Parathyroid adenoma (tissue), 2 donors: Measurements from ENCODE around the gene PBX1.

ENCODE experiments used
- H2AFZ ChIP-seq: fragments of 300-600 bp; sonication (generic); one replicate; pipeline ENCODE4 v1.7.0; 2017; ENCODE audit warnings: antibody characterized with exemption, mild to moderate bottlenecking
- H3K27ac ChIP-seq: fragments of 300-600 bp; sonication (generic); one replicate; pipeline ENCODE4 v1.7.0; 2017
- H3K27me3 ChIP-seq: fragments of 300-600 bp; sonication (generic); one replicate; pipeline ENCODE4 v1.7.0; 2017; ENCODE audit warnings: low read length; ENCODE audit not compliant: control insufficient read depth, insufficient read depth
- H3K36me3 ChIP-seq: fragments of 300-600 bp; sonication (generic); one replicate; pipeline ENCODE4 v1.7.0; 2017; ENCODE audit warnings: low read length; ENCODE audit not compliant: control insufficient read depth, insufficient read depth
- H3K4me1 ChIP-seq: fragments of 300-600 bp; sonication (generic); one replicate; pipeline ENCODE4 v1.7.0; 2017; ENCODE audit warnings: control low read depth
- H3K4me2 ChIP-seq: fragments of 300-600 bp; sonication (generic); one replicate; pipeline ENCODE4 v1.7.0; 2017; ENCODE audit warnings: low read length
- H3K4me3 ChIP-seq: fragments of 300-600 bp; sonication (generic); one replicate; pipeline ENCODE4 v1.7.0; 2017; ENCODE audit warnings: low read depth, low read length
- H3K79me2 ChIP-seq: fragments of 300-600 bp; sonication (generic); one replicate; pipeline ENCODE4 v1.7.0; 2017; ENCODE audit warnings: control low read depth
- H3K9ac ChIP-seq: fragments of 300-600 bp; sonication (generic); one replicate; pipeline ENCODE4 v1.7.0; 2017; ENCODE audit warnings: mild to moderate bottlenecking
- H3K9me3 ChIP-seq: fragments of 300-600 bp; sonication (generic); one replicate; pipeline ENCODE4 v1.7.0; 2017; ENCODE audit warnings: low read length; ENCODE audit not compliant: control insufficient read depth
- TF ChIP-seq, protein P1 (sequence below): fragments of 300-600 bp; sonication (generic); IDR thresholded peaks from one replicate; pipeline ENCODE4 v1.7.0; 2017; ENCODE audit warnings: antibody characterized with exemption, mild to moderate bottlenecking
- donor health status: primary hyperparathyroidism.

Gene PBX1

DNA sequence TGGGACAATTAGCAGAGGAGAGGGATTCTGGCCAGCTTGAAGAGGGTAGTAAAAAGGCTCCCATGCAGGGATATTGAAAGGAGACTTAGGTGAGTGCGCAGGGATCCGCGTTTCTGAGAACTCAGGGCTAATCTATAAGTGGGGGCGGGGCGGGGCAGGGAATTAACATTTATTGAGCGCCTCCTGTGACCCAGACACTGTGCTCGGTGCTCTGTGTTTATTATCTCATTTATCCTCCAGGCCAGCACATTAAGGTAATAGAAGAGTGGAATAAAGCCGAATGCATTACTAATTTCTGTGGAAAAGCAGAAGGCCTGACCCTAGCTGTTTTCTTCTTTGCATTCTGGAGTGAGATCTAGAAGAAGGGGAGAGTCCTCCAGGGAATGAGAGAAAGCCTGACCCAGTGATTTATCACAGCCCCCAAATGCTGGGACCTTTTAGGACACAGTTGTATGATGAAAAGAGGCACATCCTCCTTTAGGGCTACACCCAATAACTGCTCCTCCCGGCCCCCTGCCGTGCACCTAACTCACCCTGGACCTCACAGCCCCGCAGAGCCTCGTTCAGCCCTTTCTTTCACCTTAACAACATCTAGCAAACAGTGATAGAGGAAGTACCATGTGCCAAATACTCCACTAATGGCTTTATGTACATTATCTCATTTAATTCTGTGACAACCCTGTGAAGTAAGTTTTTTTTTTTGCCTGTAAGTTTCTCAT is 317.6 kb downstream of the PBX1 start:
- Histone ChIP-seq H3K4me2 (no peak overlapping the region), H3K27ac (no peak overlapping the region), H2AFZ (no peak overlapping the region), H3K4me3 (no peak overlapping the region), H3K36me3 (no peaks in the 10 kb centered on the region), H3K9ac (no peak overlapping the region), H3K9me3 (no peaks in the 10 kb centered on the region), H3K27me3 (no peaks in the 10 kb centered on the region), H3K79me2 (no peaks in the 10 kb centered on the region), H3K4me1 (no peaks in the 10 kb centered on the region)
- TF ChIP-seq, protein P1, sequence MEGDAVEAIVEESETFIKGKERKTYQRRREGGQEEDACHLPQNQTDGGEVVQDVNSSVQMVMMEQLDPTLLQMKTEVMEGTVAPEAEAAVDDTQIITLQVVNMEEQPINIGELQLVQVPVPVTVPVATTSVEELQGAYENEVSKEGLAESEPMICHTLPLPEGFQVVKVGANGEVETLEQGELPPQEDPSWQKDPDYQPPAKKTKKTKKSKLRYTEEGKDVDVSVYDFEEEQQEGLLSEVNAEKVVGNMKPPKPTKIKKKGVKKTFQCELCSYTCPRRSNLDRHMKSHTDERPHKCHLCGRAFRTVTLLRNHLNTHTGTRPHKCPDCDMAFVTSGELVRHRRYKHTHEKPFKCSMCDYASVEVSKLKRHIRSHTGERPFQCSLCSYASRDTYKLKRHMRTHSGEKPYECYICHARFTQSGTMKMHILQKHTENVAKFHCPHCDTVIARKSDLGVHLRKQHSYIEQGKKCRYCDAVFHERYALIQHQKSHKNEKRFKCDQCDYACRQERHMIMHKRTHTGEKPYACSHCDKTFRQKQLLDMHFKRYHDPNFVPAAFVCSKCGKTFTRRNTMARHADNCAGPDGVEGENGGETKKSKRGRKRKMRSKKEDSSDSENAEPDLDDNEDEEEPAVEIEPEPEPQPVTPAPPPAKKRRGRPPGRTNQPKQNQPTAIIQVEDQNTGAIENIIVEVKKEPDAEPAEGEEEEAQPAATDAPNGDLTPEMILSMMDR = no peak

DNA sequence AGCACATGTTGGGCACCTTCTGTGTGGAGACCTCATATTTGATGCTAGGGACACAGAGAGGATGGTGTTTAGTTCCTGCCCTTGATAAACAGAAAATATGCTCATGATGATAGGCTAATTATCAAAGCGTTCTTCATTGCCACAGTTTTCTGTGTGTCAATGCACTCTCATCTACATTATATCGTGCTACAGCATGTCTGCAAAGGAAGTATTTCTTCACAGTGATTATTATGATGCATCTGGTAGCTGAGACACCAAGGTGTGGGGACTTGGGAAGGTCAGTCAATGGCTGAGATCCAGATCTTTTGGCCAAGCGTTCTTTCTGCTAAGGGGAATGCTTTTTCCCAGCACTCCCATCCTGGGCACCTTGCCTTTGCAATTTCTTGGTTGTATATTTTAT is 321.2 kb downstream of the PBX1 start:
- H3K4me1 ChIP-seq = no peaks in the 10 kb centered on the region
- no peaks in the 10 kb centered on the region for H3K9me3 ChIP-seq
- no peaks in the 10 kb centered on the region for H3K36me3 ChIP-seq
- H2AFZ ChIP-seq = no peak overlapping the region
- no peak overlapping the region for H3K4me2 ChIP-seq
- no peaks in the 10 kb centered on the region for H3K27me3 ChIP-seq
- H3K27ac ChIP-seq = no peak overlapping the region
- H3K4me3 ChIP-seq = no peak overlapping the region
- H3K79me2 ChIP-seq = no peaks in the 10 kb centered on the region
- TF ChIP-seq, protein P1 = no peak
- no peak overlapping the region for H3K9ac ChIP-seq

DNA sequence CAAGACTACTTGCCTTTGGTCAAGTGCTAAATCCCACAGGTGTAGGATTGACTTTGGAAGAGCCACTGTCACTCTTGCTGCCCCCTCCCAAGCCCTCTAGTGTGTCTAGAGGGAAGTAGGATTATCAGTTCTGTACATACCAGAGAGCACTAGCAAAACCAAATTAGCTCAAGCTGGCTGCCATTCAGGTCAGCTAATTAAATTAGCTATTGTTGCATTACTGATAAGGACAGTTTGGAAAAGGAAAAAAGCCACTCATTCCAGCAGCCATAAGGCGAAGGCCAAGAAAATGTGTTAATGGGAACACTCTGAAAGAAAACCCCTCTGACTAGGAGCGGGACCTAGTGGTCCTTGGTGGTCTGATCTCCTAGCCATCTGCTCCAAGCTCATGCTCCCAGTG is 321.7 kb downstream of the PBX1 start:
- TF ChIP-seq, protein P1 = no peak
- Histone ChIP-seq H3K4me3 (no peak overlapping the region), H3K27ac (no peak overlapping the region), H3K36me3 (no peaks in the 10 kb centered on the region), H3K27me3 (no peaks in the 10 kb centered on the region), H3K79me2 (no peaks in the 10 kb centered on the region), H3K9ac (no peak overlapping the region), H3K4me2 (no peak overlapping the region), H3K9me3 (no peaks in the 10 kb centered on the region), H3K4me1 (no peaks in the 10 kb centered on the region), H2AFZ (no peak overlapping the region)

DNA sequence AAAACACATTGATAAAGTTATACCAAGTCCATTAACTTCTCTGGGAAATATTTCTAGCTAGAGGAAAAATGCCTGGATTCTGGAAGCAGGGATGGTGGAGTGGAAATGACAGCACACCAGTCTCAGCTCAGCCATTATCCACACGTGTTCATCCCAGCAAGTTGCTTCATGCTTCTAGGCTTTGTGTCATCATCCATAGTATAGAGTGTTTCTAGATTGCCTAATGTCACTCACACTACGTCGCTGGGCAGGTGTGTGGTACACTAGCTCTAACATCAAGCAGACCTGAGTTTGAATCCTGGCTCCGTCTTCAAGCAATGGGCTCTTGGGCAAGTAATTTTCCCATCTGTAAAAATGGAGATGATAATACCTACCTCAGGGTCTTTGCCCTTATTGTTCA is 326.3 kb downstream of the PBX1 start:
- Histone ChIP-seq H2AFZ (no peak overlapping the region), H3K27ac (no peak overlapping the region), H3K4me3 (no peak overlapping the region), H3K9me3 (no peaks in the 10 kb centered on the region), H3K4me2 (no peak overlapping the region), H3K79me2 (no peaks in the 10 kb centered on the region), H3K27me3 (no peaks in the 10 kb centered on the region), H3K36me3 (no peaks in the 10 kb centered on the region), H3K9ac (no peak overlapping the region), H3K4me1 (no peaks in the 10 kb centered on the region)
- TF ChIP-seq, protein P1 = no peak

DNA sequence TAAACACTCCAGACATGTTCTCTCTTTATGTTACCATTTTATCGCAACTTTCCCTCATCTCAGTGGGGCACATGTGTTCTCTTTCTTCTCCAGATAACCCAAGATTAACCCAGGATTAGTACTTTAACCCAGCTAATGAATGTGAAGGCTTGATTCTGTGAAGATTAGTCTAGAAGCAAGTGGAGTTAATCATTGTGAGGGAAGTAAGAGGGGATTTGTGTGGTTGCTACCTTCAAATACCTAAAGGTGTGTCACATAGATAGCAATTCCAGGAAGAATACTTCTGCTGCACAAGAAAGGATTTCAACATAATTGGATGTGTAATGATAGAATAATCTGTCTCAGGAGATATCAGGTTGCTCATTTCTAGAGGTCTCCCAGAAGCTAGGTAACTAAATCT is 327.1 kb downstream of the PBX1 start:
- Histone ChIP-seq H3K79me2 (no peaks in the 10 kb centered on the region), H3K9me3 (no peaks in the 10 kb centered on the region), H2AFZ (no peak overlapping the region), H3K36me3 (no peaks in the 10 kb centered on the region), H3K4me3 (no peak overlapping the region), H3K27ac (no peak overlapping the region), H3K4me1 (no peaks in the 10 kb centered on the region), H3K4me2 (no peak overlapping the region), H3K9ac (no peak overlapping the region), H3K27me3 (no peaks in the 10 kb centered on the region)
- TF ChIP-seq, protein P1 = no peak
